NCI-H345 treated with DMSO at 0.1 percent for 48 hours (cell line): ENCODE results near the gene RCSD1.
"Not testable (repeated sequence)": the region's sequence is repeated elsewhere in the genome, so short reads cannot be mapped to it uniquely, and the experiment has no call there.

ENCODE experiments used
- DNase-seq: peaks from one replicate; lab custom pipeline; 2025; ENCODE audit not compliant: unreplicated experiment; lab: John Stamatoyannopoulos, UW

RCSD1 gene

GRCh38 chr1:167734841-167735240 lies 104.8 kb downstream of the RCSD1 start:
- DNase-seq: no peak

DNA sequence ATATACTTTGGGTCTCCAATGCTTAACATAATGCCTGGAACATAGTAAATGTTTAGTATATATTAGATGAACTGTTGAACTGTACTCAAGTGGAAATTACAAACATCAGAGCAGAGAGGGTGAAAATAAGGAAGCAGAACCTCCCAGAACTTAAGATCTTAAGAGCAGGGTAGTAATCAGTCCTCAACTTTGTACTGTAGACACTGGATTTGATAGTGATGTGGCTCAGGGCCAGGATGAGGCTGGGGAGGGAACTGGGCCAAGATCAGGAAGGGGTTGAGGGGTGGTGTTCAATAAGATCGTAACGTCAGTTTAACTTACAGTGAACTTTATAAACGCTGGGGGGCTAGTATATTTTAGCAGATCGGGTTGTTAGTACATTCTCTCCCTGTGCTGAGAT lies 107.1 kb downstream of the RCSD1 start:
- no peak for DNase-seq

- DNase-seq: no peak
Measured at GRCh38 chr1:167738158-167738557, 108.1 kb downstream of the RCSD1 start.

DNA sequence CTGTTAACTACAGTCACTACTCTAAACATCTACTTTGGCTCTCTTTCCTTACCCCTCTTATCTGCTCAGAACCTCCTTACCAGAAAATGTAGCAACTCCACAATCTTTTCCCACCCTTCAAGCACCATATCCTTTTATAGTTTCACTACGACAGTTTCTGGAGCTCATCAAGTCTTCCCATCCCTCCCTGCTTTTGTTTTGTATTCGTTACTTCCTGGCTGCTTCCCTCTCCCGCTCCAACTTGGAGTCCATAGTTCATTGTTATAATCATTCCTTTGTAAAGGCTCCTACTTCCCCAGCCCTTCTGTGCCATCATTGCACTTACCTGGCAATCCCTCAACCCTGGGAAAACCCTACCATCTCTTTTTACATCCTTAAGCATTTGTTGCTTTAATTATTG lies 109.7 kb downstream of the RCSD1 start:
- DNase-seq: no peak

- not testable (repeated sequence) for DNase-seq
Measured at GRCh38 chr1:167741103-167741502, 111.1 kb downstream of the RCSD1 start.

- DNase-seq: peak; percentile 18
Measured at GRCh38 chr1:167742392-167743057, 112.5 kb downstream of the RCSD1 start.

DNA sequence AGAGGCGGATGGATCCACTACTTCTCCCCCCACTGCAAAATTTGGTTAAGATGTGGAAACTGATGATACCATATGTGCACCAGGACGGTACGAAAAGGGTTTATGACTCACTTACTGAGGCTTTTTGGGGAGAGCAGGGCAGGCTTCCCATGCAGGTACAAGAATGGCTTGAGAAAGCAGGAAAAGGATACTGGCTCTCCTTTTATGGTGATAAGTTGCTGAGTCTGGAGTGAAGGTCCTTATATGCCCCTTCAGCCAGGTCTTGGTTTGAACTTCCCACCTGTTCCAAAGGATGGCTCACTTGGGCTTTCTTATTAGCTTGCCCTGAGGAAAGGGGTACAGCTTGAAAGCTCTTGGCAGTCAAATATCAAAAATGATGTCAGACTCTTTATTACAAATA lies 114.9 kb downstream of the RCSD1 start:
- no peak for DNase-seq

GRCh38 chr1:167746013-167746672 lies 116.1 kb downstream of the RCSD1 start:
- DNase-seq: no peak

GRCh38 chr1:167746988-167747655 lies 117.1 kb downstream of the RCSD1 start:
- no peak for DNase-seq

DNA sequence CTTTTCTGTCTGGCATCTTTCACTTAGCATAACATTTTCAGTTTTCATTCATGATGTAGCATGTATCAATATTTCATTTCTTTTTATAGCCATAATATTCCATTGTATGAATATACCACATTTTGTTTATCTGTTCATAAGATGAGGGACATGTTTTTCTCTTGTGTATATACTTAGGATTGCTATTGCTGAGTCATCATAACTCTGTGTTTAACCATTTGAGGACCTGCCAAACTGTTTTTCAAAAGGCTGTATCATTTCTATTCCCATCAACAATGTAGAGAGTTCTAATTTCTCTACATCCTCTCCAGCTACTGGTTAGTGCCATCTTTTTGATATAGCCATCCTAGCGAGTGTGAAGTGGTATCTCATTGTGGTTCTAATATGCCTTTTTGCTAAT lies 118.0 kb downstream of the RCSD1 start:
- DNase-seq: no peak

DNA sequence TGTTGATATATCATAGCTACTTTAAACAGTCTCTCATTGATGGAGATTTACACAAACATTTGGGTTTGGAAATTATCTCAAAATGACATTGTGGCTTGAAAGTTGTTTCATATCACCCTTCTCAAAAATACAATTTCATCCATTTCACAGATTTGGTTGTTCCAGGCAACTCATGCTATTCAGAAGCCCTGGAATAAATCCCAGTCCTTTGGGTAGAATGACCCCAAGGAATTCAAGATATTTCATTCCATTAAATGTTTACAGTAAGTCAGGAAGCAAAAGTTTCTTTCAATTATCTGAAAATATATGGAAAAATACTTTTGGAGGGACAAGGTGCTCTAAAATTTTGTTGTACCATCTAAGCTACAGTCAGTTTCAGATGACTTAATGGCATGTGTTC lies 118.9 kb downstream of the RCSD1 start:
- no peak for DNase-seq

- no peak for DNase-seq
Measured at GRCh38 chr1:167749741-167750140, 119.7 kb downstream of the RCSD1 start.

DNA sequence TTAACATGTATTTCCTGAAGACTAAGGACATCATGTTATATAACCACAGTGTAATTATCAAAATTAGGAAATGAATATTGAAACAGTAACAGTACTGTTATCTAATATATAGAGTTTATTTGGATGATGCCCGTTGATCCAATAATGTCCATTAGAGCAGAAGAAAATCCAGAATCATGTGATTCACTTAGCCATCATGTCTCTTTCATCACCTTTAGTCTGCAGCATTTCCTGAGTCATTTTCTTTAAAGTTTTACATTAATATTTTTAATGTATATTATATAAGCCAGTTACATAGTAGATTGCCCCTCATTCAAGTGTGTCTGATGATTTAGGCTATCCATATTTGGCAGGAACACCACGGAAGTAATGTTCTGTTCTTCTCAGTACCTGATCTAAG lies 120.6 kb downstream of the RCSD1 start:
- no peak for DNase-seq

GRCh38 chr1:167751676-167752075 lies 121.6 kb downstream of the RCSD1 start:
- DNase-seq: no peak

GRCh38 chr1:167752219-167752985 lies 122.4 kb downstream of the RCSD1 start:
- no peak for DNase-seq

DNA sequence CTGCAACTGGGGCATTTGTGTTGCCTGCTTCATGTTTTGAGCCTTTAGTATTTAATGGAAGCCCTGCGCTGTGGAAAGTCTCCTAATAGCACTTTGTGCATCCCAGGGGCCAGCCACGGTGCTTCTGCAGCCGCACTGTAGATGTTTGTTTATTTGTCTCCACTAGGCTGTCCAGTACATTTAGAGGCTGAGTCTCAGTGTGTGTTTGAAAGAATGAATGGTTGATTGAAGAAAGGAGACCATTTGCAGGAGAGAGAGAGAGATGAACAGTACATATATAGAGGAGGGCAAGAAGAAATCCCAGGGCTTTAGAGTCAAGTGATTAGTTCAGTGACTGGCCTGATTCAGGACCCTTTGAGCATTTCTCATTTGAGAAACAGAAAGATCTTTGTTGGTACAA lies 125.6 kb downstream of the RCSD1 start:
- DNase-seq: no peak
